Amygdala (tissue), 56 donors: Measurements from ENCODE around the gene SLC22A5.

Source experiments
- DNase-seq, 56 donors: peaks; one replicate each; lab custom pipeline; 2025; lab: John Stamatoyannopoulos, UW

SLC22A5 gene

DNA sequence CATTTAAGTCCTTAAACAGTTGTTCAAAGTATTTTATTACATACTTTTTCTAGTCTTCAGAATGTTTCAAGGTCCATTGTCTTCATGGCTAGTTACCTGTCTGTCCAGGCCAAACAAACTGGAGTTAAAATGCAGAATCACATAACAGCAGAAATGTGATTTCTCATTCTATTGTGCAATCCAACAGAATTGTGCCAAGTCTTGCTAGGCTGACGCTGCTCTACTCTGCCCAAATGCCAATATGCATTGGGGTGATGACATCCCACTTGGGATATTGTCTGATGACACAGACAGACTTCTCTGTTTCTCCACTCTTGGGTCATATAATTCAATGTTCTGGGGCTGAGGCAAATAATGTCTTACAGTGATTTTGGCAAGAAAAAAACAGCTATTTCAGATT lies 5.2 kb upstream of the SLC22A5 start:
- DNase-seq, result no peak

DNA sequence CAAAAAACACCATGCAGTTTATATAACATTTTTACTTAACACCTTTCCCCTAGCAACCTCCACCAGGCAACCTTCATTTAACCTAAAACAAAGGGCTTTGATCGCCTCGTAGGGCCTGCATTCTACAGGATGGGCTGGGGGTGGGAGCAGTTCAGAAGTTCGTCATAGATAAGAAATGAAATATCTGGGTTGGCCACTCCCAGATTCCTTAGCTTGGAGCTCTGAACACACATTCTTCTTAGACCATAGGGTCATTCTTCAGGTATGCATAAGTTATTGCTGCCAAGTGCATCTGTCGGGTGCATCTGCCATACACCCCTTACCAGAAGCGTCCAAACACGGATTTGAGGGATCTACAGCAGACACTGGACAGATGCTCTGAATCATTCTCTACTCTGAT lies 4.3 kb upstream of the SLC22A5 start:
- DNase-seq, result no peak

DNA sequence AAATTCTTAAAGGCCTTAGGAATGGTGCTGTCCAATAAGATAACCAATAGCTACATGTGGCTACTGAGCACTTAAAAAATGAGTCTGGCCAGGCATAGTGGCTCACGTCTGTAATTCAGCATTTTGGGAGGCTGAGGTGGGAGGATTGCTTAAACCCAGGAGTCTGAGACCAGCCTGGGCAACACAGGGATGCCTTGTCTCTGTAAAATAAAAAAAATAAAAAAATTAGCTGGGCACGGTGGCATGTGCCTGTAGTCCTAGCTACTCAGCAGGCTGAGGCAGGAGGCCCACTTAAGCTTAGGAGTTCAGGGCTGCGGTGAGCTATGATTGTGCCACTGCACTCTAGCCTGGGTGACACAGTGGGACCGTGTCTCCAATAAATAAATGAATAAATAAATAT lies 1.3 kb upstream of the SLC22A5 start:
- no peak for DNase-seq

DNA sequence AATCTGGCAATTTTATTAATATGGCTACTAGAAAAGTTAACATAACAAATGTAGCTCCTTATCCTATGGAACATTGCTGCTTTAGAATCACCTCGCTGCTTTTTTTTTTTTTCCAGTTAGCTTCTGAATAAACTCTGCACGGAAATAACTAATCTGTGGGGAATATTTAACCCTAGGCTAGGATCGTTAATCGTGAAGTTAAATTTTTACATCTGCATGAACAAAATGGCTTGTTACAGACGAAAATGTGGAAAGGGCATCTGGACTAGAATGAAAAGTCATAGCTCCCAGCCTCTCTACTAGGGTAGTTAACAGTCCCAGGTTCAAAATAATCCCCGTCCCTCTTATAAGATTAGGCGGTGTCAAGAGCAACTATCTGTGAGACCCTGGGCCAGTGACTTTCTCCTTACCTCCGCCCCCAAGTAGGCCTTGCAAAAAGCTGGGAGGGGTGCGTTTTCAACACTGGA lies 470 bp upstream of the SLC22A5 start:
- DNase-seq, result no peak

DNA sequence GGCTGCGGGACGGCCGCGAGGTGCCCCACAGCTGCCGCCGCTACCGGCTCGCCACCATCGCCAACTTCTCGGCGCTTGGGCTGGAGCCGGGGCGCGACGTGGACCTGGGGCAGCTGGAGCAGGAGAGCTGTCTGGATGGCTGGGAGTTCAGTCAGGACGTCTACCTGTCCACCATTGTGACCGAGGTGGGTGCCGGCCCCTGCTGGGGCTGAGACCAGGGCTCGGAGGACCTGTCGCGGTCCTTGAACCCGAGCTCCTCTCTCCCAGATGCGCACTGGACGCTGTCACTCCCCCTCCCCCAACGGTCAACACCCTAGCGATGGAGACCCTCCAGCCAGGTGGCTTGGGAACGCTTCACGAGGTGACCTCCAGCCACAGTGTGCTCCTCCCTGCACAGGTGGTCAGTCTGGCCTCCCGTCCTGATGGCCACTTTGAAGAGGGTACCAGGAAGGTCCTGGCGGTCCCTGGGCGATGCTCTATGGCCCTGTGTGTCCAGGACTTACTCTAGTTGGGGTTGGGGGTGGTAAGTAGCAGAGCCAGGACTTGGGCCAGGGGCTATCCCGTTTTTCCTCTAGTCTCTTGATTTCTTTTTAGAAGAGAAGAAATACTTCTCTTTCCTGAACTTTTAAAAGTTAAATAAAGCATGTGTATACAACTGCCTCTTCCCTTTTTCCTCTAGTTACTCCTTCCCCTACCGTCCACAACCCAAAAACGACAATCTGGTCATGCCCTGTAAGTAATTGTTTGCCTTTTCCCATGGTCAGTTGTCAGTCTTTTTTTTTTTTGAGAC lies 866 bp downstream of the SLC22A5 start:
- DNase-seq, result no peak

DNA sequence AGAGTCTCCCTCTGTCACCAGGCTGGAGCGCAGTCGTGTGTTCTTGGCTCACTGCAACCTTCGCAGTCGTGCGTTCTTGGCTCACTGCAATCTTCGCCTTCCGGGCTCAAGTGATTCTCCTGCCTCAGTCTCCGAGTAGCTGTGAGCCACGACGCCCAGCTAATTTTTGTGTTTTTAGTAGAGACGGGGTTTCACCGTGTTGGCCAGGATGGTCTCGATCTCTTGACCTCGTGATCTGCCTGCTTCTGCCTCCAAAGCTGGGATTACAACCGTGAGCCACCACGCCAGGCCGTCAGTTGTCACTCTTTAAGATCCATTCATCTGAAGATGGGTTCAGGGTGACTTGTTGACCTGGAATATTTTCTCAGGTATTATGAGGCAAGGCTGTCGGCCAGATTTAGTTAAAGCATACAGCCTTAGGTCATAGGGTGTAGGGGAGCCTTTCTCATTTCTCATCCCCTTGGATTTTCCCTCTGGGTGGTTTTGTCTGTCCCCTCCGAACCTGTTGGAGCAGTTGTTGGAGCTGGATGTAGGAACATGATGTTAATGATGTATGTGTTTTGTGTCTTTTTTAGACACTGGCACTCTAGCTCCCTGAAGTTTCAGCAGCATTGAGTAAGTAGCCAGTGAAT lies 1.6 kb downstream of the SLC22A5 start:
- peak in 1 of 56 donors; percentile 25 for DNase-seq

DNA sequence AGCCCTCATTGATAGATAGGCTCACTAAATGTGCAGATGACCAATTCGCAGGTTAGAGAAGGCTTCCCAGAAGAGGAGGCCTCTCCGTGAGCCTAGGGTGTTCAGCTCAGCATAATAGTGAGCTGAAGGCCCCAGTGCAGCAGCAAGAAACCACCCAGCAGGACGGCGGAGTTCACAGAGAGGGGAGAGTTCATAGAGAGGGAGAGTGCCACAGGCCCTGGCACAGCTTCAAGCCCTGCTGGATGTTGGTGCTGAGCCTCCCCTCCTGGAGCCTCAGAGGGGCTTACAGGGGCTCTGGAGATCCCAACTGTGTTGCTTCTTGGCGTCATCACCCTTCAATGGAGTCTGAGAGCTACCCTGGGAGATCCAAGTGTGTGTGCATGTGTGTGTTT lies 2.1 kb downstream of the SLC22A5 start:
- DNase-seq, result no peak

DNA sequence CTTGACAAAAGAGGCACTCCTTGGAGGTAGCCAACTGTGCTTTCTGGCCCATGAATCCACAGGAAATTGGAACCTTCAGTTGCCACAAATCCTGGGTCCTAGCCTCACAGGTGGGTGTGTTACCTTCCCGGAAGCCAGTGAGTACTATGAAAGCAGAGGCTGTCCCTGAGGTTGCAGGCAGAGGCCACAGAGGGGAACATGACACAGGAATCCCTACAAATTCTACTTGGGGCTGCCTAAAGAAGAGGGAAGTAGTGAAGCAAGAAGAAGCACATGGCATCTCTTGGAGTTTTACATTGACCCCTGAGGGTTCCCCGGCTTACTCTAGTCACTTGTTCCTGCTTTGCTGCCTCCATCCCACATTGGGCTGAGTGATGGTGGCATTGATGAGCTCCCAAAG lies 2.6 kb downstream of the SLC22A5 start:
- DNase-seq, result no peak

DNA sequence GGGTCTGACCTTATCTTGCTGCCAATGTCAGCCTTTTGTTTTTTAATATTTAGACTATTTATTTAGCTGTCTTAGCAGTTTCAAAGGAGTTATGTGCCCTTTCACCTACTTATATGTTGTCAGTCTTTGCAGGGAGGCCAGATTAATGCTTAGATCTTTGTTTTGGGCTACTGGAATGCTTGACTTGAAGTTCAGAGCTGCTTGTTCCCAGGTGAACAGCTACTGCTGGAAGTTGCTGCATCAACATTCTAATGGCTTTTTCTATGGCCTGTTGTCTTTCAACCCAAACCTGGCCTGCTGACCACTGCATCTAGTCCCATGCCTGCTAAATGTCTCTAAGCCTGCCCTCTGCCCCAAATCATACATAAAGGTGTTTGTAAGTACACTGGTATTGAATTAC lies 3.0 kb downstream of the SLC22A5 start:
- no peak for DNase-seq

DNA sequence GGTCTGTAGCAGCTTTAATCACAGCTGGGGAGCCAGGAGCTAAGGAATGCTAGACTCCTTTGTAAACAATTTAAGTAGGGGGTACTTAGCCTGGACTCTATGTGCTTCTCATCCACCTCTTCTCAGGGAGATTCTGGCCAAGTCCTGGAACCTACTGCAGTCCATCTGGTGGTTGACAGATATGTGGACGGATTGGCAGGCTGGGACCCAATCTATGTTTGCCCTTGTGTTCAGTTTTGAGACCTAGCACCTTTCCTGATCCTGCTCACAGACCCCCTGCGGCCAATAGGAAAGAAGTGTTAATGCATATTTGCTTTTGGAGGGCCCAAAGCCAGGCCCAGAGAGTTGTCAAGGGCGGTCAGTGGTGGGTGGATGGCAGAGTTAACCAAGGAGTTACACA lies 6.4 kb downstream of the SLC22A5 start:
- no peak for DNase-seq

DNA sequence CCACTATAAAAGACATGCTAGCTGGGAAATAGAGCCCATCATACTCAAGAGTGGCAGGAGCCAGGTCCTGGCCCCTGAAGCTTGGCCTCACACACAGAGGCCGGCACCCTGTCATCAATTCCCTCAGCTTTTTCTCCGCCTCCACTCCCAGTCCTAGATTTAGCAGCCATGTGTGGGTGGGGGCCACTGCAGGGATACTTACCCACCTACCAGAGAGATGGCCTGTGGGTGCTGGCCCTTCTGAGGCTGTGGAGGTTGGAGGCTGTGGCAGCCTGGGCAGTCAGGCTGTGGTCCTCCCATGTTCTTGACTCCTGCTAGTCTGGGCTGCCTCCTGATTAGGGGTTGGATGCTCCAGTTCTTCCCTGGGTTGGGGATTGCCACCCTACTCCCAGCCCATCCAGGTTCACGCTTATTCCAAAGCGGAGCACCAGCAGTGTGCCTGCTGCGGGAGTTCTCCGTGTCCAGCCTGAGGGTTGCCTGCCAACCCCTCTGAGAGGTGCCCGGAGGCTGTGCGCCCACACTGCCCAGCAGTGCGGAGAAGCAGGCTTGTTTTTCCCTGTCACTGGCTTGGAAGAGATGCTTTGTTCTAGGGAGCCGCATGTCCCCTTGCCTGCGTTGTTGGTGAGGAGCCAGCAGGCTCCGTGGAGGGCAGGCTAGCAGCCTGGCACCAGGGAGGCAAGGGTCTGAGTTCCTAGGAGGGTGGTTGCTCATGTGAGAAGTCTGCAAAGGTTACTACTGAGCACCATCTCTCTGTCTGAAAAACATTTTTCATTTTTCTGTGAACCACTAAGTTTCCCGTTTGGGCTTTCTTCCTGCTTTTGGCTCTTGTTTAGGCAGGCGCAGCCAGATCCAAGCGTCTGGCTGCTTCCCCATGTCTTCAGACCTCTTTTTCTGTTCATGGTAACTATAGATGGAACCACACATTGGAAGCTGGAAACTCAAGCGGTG lies 7.5 kb downstream of the SLC22A5 start:
- peak in 41 of 56 donors; percentile 8 to 84 (median 52) for DNase-seq

DNA sequence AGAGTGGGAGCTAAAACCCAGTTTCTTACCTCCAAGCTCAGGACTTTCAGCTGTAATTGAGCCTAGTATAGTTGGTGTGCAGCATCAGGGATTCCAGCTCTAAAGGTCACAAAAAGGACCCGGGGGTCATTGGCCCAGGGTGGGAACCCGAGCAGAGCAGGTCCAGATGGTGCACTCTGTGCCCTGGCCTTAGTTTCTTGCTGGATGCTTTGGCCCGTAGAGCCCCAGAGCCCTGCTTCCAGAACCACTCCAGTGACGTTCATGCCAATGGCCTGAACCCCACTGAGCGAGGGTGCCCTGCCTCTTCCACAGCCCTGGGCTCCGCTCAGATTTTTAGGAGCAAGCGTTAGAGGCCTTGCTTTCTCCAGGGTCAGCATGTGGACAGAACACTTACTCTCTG lies 8.2 kb downstream of the SLC22A5 start:
- no peak for DNase-seq

DNA sequence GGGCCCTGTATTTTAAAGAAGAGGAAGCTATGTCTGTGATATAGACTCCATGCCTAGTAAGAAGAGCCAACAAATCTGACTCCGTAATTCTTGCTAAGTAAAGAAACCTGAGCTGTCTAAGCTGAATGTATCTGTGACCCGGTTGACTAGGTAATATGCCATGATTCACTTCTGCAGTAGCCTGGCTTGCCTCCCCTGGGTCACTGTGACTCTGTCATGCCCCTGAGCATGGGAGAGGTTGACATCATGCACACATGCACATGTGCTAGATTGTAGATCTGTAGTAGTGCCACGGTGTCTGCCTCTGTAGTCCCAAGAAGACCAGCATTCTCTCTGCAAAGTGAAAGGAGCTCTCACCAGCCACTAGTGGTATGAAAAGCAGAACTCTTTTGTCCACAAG lies 9.1 kb downstream of the SLC22A5 start:
- no peak for DNase-seq

DNA sequence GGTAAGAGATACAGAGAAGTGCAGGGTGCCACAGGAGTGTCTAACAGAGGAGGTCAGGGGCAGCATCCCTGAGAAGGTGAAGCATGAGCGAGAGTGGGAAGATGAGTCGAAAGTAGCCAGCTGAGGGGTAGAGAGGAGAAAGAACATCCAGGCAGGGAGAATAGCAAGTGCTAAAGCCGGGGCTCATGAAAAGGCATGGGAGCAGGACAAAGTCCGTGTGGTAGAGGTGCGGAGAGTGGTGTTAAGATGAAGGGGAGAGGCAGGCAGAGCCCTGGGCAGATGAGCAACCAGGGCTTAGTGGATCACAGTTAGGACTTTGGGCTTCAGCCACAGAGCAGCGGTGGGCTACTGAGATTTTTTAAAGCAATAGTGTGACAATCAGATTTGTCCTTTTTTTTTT lies 10.5 kb downstream of the SLC22A5 start:
- DNase-seq, result no peak

DNA sequence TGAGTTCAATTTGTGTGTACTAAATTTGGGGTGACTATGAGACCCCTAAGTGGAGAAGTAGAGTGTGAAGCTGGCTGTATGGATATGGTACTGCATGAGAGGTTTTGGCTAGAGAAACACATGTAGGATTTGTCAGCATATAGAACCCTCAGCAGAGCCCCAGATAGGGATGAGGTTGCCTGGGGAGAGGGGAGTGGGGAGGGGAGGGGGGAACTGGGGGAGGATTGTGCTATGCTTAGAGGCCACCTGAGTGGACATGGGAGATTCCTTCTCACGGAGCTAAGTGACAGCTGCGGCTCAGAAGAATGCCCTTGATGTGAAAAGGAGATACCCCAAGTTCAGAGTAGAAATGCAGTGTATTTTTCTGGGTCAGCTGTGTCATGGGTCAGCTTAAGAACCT lies 11.2 kb downstream of the SLC22A5 start:
- no peak for DNase-seq

DNA sequence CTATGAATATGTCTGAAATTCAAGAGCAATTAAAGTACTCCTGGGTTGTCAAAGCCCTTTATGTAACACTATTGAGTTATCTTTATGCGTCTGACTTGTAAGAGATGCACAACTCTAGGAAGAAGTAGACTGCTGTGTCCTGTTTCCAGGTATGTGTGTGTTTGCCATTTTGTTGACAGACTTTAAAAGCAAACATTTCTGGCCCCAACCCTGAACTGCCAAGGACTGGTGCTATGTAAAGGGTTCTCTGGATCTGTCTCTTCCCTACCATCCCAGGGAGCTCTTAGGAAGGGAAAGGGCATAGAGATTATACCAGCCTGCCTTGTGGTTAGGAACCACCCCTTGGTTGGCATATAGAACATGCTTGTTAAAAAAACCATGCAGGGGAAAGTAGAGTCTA lies 12.1 kb downstream of the SLC22A5 start:
- DNase-seq, result no peak

DNA sequence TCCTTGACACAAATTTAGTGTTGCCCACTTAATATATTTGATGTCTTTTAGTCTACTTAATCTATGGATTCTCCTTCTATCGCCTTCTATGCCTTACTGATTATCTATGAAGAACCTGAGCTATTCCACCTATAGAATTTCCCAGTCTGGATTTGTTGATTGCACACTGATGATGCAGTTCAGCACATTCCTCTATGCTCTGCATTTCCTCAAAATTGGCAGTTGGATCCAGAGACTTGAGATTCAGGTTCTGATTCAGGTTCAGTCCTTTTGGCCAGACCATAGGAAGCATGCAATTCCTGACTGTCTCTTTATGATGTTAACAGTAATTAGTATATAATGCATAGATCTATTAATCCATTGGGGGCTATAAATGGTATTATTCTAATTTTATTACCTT lies 13.8 kb downstream of the SLC22A5 start:
- no peak for DNase-seq

DNA sequence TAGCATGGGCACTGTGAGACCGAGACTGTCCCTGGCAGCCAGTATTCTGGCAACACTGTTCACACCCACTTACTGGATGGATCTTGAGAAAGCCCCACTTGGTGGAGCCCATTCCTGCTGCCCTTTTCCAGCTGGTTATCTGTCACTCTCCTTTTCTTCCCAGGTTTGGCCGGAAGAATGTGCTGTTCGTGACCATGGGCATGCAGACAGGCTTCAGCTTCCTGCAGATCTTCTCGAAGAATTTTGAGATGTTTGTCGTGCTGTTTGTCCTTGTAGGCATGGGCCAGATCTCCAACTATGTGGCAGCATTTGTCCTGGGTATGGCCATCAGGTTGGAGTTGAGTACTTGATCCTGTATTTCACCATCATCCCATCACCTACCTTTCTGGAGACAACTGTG lies 14.5 kb downstream of the SLC22A5 start:
- DNase-seq, result no peak

DNA sequence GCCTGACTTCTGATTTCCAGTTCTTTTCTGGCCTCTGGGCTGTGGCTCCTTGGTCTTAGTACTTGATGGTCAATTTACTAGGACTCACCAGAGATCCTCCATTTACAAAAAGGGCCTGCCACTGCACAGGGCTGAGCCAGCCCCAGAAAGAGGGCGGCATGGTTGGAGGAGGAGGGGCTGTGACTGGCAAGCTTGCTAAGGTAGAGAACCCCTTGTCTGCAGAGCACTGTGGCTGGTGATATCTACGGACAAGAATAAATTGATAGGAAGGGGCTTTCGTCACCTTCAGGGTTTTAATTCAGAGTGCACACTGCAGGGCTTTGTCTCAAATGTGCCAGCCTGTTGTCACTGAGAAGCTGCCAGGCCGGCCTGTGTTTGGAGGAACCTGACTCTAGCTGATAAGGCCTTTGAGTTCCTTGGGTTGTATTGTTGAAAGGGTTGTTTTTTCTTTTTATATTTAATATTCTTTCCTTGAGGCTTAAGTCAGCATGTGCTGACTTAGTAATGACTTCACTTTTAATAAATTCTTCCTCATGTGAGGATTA lies 15.1 kb downstream of the SLC22A5 start:
- no peak for DNase-seq

DNA sequence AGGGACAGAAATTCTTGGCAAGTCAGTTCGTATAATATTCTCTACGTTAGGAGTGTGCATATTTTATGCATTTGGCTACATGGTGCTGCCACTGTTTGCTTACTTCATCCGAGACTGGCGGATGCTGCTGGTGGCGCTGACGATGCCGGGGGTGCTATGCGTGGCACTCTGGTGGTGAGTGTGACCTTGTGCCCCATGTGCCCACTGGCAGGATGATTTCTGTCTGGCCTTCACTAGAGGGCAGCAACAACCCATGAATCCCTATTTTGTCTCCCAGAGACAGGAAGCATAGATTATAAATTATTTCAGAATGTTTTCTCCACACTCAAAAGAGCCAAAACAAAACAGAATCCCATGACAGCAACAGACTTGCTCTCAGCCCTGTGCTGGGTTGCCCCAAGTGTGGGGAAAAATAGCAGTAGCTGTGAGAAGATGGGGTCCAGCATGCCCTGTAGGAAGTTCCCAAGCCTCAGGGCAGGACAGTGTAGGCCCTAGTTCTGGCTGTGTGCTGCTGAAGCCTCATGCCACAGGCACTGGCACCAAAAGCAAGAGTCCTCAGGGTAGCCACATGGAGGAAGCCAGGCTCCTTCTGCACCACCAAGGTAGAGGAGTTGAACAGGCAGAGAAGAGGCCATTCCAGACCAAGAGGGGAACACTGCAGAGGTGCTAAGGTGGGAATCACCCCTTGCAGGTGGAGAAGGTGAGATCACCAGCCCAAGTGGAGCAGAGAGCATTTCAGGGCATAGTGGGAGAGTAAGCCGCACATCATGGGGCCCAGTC lies 16.0 kb downstream of the SLC22A5 start:
- DNase-seq, result peak in 33 of 56 donors; percentile 16 to 83 (median 41)
